ENCODE results near the gene LARP7.
A peak's percentile ranks its signal among the peaks of the same experiment; 100 is the strongest.

LARP7 gene

DNA sequence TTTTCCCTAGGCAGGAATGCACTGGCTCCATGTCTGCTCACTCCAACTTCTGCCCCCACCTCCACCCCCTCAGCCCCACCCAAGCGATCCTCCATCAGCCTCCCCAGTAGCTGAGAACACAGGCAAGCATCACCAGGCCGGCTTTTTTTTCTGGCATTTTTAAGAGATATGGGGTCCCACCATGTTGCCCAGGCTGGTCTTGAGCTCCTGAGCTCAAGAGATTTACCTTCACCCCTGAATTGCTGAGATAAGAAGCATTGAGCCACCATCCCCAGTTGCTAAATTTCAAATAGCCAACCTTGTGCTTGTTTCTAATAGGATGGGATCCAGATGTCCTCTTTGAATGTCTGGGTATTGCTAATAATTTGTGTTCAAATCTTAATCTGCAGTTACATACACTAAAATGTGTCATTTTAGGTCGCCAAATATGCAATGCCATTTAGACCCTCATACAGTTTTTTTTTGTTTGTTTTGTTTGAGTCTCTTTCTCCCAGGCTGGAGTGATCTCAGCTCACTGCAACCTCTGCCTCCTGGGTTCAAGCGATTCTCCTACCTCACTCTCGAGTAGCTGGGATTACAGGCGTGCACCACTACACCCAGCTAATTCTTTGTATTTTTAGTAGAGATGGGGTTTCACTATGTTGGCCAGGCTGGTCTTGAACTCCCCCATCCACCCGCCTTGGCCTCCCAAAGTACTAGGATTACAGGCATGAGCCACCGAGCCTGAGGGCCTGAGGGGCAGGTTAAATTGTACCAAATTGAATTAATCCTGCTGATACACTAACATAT, 8.8 kb downstream of the LARP7 start:
- DNase-seq (ENCODE audit: low read depth in 2 of 2) = no peak
- TF ChIP-seq, protein P1, sequence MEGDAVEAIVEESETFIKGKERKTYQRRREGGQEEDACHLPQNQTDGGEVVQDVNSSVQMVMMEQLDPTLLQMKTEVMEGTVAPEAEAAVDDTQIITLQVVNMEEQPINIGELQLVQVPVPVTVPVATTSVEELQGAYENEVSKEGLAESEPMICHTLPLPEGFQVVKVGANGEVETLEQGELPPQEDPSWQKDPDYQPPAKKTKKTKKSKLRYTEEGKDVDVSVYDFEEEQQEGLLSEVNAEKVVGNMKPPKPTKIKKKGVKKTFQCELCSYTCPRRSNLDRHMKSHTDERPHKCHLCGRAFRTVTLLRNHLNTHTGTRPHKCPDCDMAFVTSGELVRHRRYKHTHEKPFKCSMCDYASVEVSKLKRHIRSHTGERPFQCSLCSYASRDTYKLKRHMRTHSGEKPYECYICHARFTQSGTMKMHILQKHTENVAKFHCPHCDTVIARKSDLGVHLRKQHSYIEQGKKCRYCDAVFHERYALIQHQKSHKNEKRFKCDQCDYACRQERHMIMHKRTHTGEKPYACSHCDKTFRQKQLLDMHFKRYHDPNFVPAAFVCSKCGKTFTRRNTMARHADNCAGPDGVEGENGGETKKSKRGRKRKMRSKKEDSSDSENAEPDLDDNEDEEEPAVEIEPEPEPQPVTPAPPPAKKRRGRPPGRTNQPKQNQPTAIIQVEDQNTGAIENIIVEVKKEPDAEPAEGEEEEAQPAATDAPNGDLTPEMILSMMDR (IDR thresholded peaks at IDR 0.05; ENCODE audit: low read depth, low read length) = no peak
- no peak overlapping the region for H3K4me3 ChIP-seq (replicated peaks in 1 of 2; ENCODE audit: low read depth in 2 of 2, low read length in 2 of 2)

DNA sequence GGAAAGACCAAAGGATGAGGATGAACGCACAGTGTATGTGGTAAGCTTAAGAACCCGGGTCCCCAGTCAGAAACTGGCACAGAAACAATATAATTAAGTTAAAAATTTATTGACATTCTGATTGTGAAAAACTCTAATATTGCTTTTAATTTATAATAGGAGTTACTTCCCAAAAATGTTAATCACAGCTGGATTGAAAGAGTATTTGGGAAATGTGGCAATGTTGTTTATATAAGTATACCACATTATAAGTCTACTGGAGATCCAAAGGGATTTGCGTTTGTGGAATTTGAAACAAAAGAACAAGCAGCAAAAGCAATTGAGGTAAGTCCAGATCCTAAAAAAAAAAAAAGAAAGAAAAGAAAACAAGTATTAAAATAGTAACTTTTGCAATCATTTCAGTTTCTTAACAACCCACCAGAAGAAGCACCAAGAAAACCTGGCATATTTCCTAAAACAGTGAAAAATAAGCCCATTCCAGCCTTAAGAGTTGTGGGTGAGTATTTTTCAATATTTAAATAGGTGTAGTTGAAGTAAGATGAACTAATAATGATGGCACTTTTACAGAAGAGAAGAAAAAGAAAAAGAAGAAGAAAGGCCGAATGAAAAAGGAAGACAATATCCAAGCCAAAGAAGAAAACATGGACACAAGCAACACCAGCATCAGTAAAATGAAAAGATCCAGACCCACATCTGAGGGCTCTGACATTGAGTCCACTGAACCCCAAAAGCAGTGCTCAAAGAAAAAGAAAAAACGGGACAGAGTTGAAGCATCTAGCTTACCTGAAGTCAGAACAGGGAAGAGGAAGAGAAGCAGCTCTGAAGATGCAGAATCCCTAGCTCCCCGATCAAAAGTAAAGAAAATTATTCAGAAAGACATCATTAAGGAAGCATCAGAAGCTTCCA, 9.9 kb downstream of the LARP7 start:
- no peak for DNase-seq (ENCODE audit: low read depth in 2 of 2)

DNA sequence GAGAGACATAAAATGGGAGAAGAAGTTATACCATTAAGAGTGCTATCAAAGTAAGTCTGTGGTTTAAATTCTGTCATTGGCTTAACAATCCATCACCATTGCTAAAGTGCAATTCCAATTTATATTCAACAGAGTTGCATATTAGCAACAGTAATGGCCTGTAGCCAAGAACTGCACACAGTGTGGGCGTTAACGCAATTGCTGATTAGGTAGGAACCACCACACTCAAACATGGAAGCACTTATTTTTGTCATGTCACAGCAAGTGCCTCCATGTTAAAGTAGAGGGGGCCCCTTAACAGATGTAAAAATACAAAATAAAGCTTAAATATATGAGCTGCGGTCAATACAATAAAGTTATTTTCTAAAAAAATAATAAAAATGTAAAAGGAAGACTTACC, 10.8 kb downstream of the LARP7 start:
- DNase-seq (ENCODE audit: low read depth in 2 of 2) = no peak
- no peak overlapping the region for H3K4me3 ChIP-seq (replicated peaks in 1 of 2; ENCODE audit: low read depth in 2 of 2, low read length in 2 of 2)
- TF ChIP-seq, protein P1 (IDR thresholded peaks at IDR 0.05; ENCODE audit: low read depth, low read length) = no peak

More for the DNA sequence above, 9.9 kb downstream of the LARP7 start:
- H3K4me3 ChIP-seq (replicated peaks in 1 of 2; ENCODE audit: low read depth in 2 of 2, low read length in 2 of 2) = no peak overlapping the region
- TF ChIP-seq, protein P1 (IDR thresholded peaks at IDR 0.05; ENCODE audit: low read depth, low read length) = no peak

DNA sequence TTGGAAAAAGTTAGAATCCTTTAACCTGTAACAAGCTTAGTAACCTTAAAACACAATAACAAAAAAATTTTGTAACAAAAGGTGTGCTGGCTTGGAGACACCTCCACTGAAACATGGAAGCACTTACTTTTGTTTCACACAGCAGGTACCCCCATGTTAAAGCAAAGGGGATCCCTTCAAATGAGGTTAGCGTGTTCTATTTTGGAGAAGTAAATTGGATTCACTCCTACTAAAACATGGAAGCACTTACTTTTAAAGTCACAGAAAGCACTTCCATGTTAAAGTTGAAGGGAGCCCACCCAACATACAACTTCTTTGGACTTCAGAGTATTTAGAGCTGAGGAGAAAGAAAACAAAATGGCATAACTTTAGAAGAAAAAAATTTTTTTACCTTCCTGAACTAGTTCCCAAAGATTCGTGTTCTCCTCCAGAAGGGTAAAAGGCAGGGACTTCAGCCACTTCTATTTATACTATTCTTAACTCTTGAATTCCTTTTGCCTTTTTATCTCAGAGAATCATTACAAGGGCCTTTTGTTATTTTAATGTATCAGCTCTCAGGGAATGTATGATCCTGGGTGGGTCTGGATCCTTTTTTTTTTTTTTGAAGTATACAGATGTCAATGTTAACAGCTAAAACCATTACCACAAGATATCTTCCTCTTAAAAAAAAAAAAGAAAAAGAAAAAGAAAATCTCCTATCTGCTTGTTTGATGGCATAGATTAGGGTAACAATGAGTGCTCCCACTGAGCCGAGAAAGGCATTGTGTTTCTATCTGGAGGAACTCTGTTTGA, 11.5 kb downstream of the LARP7 start:
- no peak overlapping the region for H3K4me3 ChIP-seq (replicated peaks in 1 of 2; ENCODE audit: low read depth in 2 of 2, low read length in 2 of 2)
- TF ChIP-seq, protein P1 (IDR thresholded peaks at IDR 0.05; ENCODE audit: low read depth, low read length) = no peak
- peak in 1 of 2 donors; percentile 14 for DNase-seq (ENCODE audit: low read depth in 2 of 2)

DNA sequence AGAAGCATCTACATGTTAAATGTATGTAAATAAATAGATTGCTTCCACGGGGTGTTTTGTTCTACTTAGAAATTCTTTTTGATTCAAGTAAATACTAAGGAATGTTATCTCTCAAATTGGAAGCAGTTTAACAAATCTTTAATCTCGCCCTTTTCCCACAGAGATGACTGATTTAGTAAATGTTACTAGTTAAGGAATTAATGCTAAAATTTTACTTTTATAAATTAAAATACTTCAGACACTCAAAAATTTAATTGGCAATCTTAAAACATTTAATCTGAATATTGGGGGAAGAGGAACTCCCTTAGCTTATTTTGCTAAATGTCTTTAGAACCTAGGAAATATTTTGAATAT, 12.1 kb downstream of the LARP7 start:
- TF ChIP-seq, protein P1 (IDR thresholded peaks at IDR 0.05; ENCODE audit: low read depth, low read length) = no peak
- no peak overlapping the region for H3K4me3 ChIP-seq (replicated peaks in 1 of 2; ENCODE audit: low read depth in 2 of 2, low read length in 2 of 2)
- no peak for DNase-seq (ENCODE audit: low read depth in 2 of 2)

DNA sequence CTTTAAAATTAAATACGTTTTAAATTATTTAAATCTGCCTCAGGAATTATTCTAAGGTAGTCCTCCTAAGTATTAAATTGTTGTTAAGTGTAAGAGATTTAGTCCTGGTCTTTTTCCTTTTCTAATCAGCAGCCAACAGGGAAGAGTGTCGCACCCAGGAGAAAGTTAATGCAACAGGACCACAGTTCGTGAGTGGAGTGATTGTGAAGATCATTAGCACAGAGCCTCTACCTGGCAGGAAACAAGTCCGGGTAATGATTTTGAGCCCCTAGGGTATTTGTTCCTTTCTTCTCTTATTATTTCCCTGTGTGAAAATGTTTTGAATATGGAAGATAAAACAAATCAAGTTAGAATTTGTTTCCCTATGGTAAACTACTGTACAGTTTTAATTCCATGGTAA, 13.4 kb downstream of the LARP7 start:
- no peak overlapping the region for H3K4me3 ChIP-seq (replicated peaks in 1 of 2; ENCODE audit: low read depth in 2 of 2, low read length in 2 of 2)
- no peak for DNase-seq (ENCODE audit: low read depth in 2 of 2)
- TF ChIP-seq, protein P1 (IDR thresholded peaks at IDR 0.05; ENCODE audit: low read depth, low read length) = no peak
